Prostate gland (tissue), 2 donors: Measurements from ENCODE around the gene RAPGEF3. TPM values are rescaled to one million over a fixed set of nuclear protein-coding genes. Genes with fewer than 3 reads are reported as not detected.

Source experiments
- DNase-seq: peaks from one replicate; pipeline ENCODE4 v3.0.0-alpha.2; 2019; ENCODE audit warnings: low spot score
- H3K27ac ChIP-seq, 2 donors: fragments of 200-600 bp; sonication (generic); 2 replicates each; pipeline ENCODE4 v1.5.1; 2017 to 2019
- H3K27me3 ChIP-seq: fragments of 200-600 bp; sonication (generic); replicated peaks from 2 replicates; pipeline ENCODE4 v1.5.1; 2019; ENCODE audit not compliant: insufficient read depth
- H3K36me3 ChIP-seq, 2 donors: fragments of 200-600 bp; sonication (generic); 1 replicate in 1 of 2; 2 replicates in 1 of 2; pipeline versions ENCODE4 v1.5.1 to v1.8.1; 2017 to 2019
- H3K4me1 ChIP-seq: fragments of 200-600 bp; sonication (generic); replicated peaks from 2 replicates; pipeline ENCODE4 v1.5.1; 2019
- H3K4me3 ChIP-seq, 2 donors: fragments of 200-600 bp; sonication (generic); 2 replicates each; pipeline ENCODE4 v1.5.1; 2017 to 2019
- H3K9me3 ChIP-seq: fragments of 200-600 bp; sonication (generic); 2 replicates; pipeline ENCODE4 v1.5.1; 2017
- CTCF ChIP-seq, 4 experiments: fragments of 200-600 bp in 2 of 4; fragments of 450-650 bp in 2 of 4; sonication (generic) in 2 of 4; IDR thresholded peaks; 1 replicate in 3 of 4; 2 replicates in 1 of 4; pipeline ENCODE4 v1.5.1; 2016 to 2019; ENCODE audit warnings: antibody characterized with exemption in 4 of 4, mild to moderate bottlenecking in 2 of 4, moderate library complexity in 2 of 4
- POLR2A ChIP-seq: fragments of 450-650 bp; IDR thresholded peaks from one replicate; pipeline ENCODE4 v1.6.1; 2016; ENCODE audit warnings: antibody characterized with exemption, mild to moderate bottlenecking
- POLR2AphosphoS5 ChIP-seq: sonication (generic); formaldehyde crosslinking; IDR thresholded peaks from one replicate; pipeline ENCODE4 v1.6.1; 2017; ENCODE audit warnings: antibody characterized with exemption
- WGBS: methylation state at CpG from one replicate; pipeline ENCODE4 v1.1.5; 2018; 5-methylcytosine and 5-hydroxymethylcytosine counted together
- intact Hi-C: fragments of 100-400 bp; cut with DNase I; formaldehyde crosslinking; loops from one replicate; pipeline ENCODE4 v1.14.2; 2022
- total RNA-seq, 2 donors: library from RNA; depleted of rRNA; stranded (reverse); fragments of >200 nt; gene quantifications; one replicate each; pipeline ENCODE4 v1.1.0, GENCODE V29; 2016

Gene RAPGEF3
- total RNA-seq, 2 donors from 2014 or later: 19.1 to 28.5 TPM

DNA sequence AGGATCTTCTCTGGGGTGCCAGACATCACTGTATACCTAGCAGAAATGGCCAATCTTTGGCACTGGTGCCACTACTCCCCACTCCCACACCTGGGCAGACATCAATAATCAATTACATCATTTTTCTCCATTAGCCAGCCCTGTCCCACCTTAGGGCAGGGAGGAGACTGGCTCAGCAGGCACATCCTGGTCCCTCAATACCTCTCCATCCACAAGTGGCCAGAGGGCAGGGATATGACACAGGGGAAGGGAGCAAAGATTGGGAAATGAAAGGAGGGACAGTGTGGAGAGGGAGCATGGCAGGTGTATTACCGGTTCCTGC, 10.2 kb downstream of the RAPGEF3 start:
- H3K4me3 ChIP-seq: no peak overlapping the region
- TF ChIP-seq POLR2AphosphoS5 (no peak), CTCF (IDR thresholded peaks at IDR 0.05) (no peak), POLR2A (no peak)
- peaks cover 5% of the 10 kb centered on the region for H3K4me1 ChIP-seq
- intact Hi-C loops: no loop called here
- H3K36me3 ChIP-seq: no peaks in the 10 kb centered on the region
- 94% methylated on average over 1 of the region's 1 CpG for WGBS
- H3K27me3 ChIP-seq: no peaks in the 10 kb centered on the region
- H3K9me3 ChIP-seq: no peaks in the 10 kb centered on the region
- no peak for DNase-seq
- no peak overlapping the region for H3K27ac ChIP-seq

DNA sequence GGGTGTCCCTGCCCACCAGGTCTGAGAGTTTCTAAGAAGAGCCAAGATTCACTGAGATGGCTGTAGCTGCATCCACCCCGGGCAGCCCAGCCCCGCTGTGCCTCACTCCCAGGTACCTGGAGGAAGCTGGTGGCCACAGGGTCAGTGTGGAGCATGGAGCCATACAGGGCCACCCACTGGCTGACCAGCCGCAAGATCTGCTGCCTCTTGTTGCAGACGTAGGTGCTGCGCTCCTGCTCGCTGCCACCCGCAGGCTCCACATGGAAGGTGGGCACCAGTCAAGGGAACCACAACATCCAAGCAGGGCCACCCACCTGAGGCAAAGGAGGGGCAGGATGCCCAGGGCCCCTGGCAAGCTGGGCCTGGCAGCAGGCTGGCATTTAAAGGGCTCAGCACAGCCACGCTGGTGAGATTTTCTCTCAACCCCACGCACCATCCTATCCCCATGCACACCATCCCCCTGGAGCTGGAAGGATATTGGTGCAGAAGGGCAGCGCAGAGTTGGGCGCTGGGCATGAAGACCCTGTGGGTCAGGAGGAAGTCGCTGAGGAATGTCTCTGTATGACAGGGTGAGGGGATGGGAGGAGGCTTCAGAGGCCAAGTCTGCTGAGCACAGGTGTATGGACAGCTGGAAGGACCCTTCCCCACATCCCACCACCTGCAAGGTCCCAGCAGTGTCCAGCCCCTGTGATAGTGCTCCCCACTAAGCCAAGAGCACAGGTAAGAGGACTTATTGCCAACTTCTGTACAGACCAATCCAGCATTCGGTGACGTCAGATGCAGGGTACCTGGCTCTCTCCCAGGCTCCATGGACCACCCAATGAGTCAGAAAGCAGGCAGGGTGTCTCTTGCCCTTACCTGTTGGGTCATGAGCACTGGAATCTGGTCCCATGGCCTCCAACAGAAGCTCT, 10.8 kb downstream of the RAPGEF3 start:
- DNase-seq: no peak
- 85% methylated on average over 14 of the region's 14 CpGs for WGBS
- intact Hi-C loops: no loop called here
- Histone ChIP-seq H3K36me3 (no peaks in the 10 kb centered on the region), H3K27me3 (no peaks in the 10 kb centered on the region), H3K9me3 (no peaks in the 10 kb centered on the region), H3K27ac (no peak overlapping the region), H3K4me3 (no peak overlapping the region), H3K4me1 (peaks cover under 1% of the 10 kb centered on the region)
- no peak for TF ChIP-seq CTCF (IDR thresholded peaks at IDR 0.05)
- TF ChIP-seq POLR2A: no peak
- TF ChIP-seq POLR2AphosphoS5: no peak

- Histone ChIP-seq H3K4me1 (no peaks in the 10 kb centered on the region), H3K9me3 (no peaks in the 10 kb centered on the region), H3K27me3 (no peaks in the 10 kb centered on the region), H3K4me3 (no peak overlapping the region), H3K36me3 (no peaks in the 10 kb centered on the region), H3K27ac (no peak overlapping the region)
- intact Hi-C loops: no loop called here
- TF ChIP-seq CTCF (IDR thresholded peaks at IDR 0.05) (no peak), POLR2A (no peak), POLR2AphosphoS5 (no peak)
- 79% methylated on average over 4 of the region's 4 CpGs for WGBS
- no peak for DNase-seq
Measured at GRCh38 chr12:47747126-47747525, 11.6 kb downstream of the RAPGEF3 start.

DNA sequence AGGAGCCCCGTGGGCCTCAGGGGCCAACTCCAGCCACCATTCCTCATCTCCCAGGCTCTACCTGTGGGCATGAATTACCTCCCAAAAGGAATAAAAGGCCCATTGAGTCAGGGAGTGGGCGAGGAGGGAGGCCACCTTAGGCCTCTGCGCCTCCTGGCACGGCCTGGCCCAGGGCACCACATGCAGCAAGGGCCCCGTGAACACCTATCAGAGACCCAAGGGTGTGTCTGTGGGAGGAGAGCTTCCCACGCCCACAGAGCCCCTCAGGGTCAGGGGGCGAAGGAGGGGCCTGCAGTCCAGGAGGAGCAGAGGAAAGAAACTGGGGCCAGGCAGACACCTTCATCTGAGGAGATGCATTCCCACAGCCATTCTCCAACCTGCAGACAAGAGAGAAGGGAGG, 12.2 kb downstream of the RAPGEF3 start:
- no peaks in the 10 kb centered on the region for H3K36me3 ChIP-seq
- no peak overlapping the region for H3K27ac ChIP-seq
- H3K4me1 ChIP-seq: no peaks in the 10 kb centered on the region
- no peaks in the 10 kb centered on the region for H3K27me3 ChIP-seq
- 91% methylated on average over 7 of the region's 7 CpGs for WGBS
- no peak for TF ChIP-seq POLR2AphosphoS5
- no peak for TF ChIP-seq CTCF (IDR thresholded peaks at IDR 0.05)
- no peak for TF ChIP-seq POLR2A
- intact Hi-C loops: no loop called here
- no peak overlapping the region for H3K4me3 ChIP-seq
- DNase-seq: no peak
- no peaks in the 10 kb centered on the region for H3K9me3 ChIP-seq

GRCh38 chr12:47746073-47746472, 12.6 kb downstream of the RAPGEF3 start:
- no peak for TF ChIP-seq POLR2A
- no peak for TF ChIP-seq POLR2AphosphoS5
- TF ChIP-seq CTCF (IDR thresholded peaks at IDR 0.05): no peak
- intact Hi-C loops: no loop called here
- Histone ChIP-seq H3K27me3 (no peaks in the 10 kb centered on the region), H3K4me1 (no peaks in the 10 kb centered on the region), H3K4me3 (no peak overlapping the region), H3K27ac (no peak overlapping the region), H3K36me3 (no peaks in the 10 kb centered on the region), H3K9me3 (no peaks in the 10 kb centered on the region)
- DNase-seq: no peak
- WGBS: 84% methylated on average over 5 of the region's 5 CpGs
